NCI-H187 (cell line): ENCODE measurements around the gene WRAP73.

Experiments
- DNase-seq, 2 experiments: peaks; one replicate each; lab custom pipeline; 2025; lab: John Stamatoyannopoulos, UW

WRAP73 gene

GRCh38 chr1:3646596-3646995 lies 3.3 kb downstream of the WRAP73 start:
- DNase-seq, result no peak

DNA sequence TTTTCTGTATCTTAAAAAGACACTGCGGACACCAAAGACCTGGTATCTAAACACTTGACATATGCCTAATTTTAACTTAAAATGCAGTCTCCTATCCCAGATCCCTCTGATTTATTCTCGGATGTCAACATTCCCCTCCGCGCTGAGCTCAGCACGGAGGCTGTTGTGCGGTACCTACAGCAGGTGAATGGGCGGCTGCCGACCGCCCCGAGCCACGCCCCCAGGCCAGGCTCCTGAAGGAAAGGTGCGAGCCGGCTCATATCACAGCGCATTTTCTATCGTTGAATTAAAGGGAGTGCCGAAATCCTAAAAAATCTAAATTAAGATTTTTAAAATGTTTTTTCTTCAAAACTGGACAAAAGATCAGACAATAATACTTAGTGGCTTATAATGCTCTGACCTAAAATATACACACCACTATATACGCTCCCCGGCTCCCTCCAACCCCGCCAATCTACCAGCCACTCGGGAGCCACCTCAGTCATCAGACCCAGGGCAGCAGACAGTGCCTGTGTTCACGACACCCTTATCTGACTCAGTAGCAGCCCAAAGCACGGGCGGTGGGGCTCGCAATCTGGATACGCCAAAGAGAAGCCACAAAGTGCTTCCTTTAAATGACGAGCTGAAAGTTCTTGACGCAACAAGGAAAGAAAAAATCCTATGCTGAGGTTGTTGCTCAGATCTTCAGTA lies 4.1 kb downstream of the WRAP73 start:
- DNase-seq, result no peak

GRCh38 chr1:3645247-3645646 lies 4.7 kb downstream of the WRAP73 start:
- DNase-seq, result no peak

DNA sequence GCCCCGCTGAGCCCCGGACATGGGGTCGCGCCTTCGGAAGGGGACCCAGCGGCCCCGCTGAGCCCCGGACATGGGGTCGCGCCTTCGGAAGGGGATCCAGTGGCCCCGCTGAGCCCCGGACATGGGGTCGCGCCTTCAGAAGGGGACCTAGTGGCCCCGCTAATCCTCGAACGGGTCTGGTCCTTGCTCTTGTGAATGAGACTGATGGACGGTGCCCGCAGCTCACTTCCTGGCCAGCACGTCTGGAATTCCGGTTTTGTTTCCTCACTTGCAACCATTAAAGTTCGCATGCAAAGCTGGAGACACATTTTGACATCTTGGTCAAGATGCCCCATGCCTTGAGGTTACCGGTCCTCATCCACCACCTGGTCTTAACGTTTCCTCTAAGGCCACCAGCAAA lies 5.6 kb downstream of the WRAP73 start:
- DNase-seq, result no peak

GRCh38 chr1:3642919-3643675 lies 6.8 kb downstream of the WRAP73 start:
- no peak for DNase-seq

DNA sequence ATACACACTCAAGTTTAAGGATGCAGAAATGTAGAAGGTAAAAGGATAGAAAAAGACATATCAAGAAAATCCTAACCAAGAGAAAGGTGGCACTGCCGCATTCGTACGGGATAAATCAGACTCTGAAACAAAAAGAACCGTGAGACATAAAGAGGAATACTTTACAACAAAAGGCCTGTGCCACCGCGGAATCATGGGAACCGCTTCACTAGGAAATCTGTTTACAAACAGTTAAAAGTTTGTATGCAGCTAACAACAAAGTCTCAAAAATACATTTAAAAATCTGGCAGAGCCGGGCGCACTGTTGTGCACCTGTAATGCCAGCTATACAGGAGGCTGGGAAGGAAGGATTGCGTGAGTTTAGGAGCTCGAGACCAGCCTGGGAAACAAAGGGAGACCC lies 8.1 kb downstream of the WRAP73 start:
- DNase-seq, result no peak

GRCh38 chr1:3641046-3641760 lies 8.7 kb downstream of the WRAP73 start:
- no peak for DNase-seq

DNA sequence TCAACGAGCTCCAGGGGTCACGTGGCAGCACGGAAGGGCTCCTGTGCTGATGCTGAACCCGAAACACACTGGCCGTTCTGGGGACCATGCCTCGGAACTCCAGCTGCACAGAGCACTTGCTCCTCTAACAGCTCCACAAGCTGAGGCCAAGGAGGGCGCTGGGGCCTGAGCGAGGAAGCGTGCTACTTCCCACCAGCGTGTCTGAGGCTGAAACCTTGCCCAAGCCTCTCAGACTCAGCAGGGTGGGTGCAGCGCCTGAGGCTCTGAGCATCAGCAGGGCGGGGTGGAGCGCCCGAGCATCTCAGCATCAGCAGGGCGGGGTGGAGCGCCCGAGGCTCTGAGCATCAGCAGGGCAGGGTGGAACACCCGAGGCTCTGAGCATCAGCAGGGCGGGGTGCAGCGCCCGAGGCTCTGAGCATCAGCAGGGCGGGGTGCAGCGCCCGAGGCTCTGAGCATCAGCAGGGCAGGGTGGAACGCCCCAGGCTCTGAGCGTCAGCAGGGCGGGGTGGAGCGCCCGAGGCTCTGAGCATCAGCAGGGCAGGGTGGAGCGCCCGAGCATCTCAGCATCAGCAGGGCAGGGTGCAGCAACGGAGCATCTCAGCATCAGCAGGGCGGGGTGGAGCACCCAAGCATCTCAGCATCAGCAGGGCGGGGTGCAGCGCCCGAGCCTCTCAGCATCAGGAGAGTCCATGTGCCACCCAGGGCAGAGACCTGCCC lies 9.6 kb downstream of the WRAP73 start:
- no peak for DNase-seq

GRCh38 chr1:3639397-3639911 lies 10.4 kb downstream of the WRAP73 start:
- DNase-seq, result no peak

DNA sequence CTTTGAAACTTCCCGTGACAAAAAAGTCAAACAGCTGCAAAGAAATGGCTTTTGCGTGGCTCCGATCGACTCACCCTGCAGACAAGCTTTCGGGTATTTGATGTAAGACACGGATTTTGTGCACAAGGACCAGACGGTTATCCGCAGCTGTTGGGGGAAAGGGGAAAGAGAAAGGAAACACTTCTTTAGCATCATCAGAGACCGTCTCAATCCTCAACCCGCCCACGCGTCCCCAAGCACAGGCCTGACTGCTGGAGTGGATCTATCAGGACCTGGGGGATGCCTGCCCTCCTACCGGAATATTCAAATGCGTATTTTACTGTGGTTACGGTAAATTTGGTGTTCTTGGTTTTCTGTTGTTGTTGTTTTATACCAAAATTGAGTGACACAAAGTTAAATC lies 11.2 kb downstream of the WRAP73 start:
- DNase-seq, result no peak

GRCh38 chr1:3638027-3638426 lies 11.9 kb downstream of the WRAP73 start:
- no peak for DNase-seq

- no peak for DNase-seq
Measured at GRCh38 chr1:3636531-3636930, 13.4 kb downstream of the WRAP73 start.

DNA sequence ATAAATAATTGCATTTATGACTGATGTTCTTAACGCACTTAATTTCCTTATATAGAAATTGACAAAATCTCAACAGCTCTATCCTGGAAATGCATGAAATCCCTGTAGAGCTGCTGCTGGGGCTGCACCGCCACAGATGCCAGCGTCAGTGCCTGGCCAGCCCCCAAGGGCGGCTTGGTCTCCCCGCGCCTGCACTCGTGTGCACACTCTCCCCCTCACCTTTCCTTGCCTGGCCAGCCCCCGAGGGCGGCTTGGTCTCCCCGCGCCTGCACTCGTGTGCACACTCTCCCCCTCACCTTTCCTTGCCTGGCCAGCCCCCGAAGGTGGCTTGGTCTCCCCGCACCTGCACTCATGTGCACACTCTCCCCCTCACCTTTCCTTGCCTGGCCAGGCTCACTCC lies 13.8 kb downstream of the WRAP73 start:
- no peak for DNase-seq

DNA sequence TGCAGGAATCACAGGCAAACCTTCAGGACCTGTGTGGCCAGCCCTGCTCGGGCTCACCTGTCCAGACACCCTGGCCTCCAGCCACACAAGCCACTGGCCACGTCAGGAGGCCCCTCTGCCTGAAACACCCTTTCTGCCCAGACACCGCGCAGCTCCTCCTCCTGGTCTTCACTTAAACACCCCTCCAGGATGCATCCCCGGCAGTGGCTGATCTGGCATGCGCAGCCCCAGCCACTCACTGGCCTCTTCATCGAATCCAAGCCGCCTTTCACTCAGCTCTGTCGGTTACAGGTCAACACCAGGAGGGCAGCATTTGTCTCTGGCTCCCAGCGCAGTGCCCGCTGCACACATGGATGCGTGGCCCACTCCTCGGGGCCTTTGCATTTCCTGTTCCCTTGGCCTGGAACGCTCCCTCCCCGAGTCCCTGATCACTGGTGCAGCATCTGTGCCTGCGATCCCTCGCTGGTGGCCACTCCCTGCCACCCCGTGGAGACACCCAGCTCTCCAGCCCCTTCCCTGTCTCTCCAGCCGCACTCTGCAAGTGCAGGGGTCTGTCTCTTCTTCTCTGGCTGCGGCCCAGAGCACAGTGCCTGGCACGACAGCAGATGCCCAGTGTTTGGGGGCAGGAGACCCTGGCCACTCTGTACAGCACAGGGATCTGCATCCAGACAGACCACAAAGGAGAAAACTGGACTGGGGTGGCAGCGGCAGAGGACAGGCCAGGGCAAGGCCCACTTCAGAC lies 15.7 kb downstream of the WRAP73 start:
- no peak for DNase-seq

DNA sequence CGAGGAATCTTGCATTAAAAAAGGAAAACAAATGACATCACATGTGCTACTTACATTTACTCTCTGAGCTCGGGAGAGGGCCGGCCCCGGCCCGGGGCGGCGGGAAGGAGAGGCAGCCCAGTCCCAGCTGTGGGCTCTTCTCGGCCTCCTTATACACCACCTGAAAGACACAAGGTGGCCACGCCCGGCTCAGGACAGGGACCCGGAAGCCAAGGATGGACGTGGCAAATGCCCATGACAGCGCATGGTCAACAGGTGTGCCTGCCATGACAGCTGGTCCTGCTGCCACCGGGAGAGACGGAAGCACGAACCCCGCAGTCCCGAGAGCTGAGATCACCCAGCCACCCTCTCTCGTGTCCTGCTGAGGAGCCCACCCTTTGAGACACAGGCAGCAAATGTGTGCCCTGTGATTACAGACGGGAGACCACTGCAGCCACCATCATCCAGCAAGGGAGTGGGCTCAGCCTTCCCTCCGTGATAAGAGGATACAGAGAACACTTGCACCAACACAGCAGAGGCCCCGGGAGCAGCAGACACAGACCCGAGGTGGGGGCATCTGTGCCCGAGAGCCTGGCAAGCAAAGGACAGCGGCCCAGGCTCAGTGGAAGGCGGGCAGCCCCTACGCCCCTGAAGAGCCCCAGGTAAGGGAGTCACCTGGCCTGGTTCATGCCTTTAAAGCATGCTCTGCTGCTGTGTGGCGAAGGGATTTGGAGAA lies 16.4 kb downstream of the WRAP73 start:
- DNase-seq, result no peak

DNA sequence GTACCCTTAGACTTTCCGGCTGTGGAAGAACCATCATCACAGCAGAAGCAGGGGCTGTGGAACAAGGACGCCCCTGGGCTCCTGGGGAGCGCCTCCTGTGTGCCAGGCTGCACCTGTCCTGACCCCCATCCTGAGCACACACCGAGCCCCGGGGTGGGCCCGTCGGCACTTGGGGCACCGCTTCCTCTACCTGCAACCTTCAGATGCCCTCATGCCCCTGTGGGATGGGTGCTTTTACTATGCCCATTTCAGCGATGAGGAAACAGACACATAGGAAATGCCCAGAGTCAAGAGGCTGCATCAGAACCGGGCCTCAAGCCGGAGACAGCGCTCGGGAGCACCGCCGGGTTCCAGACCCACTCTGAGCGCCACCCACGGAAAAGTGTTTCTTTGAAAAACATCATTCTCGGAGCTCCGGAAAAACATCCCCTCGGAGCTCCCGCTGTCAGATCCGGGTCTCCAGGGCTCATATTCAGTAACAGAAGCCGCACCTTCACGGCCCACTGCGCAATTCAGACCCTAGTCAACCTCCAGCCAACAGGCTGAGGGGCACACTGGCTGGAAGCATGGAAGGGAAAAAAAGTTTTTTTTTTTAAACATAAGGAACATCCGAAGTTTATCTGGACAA lies 17.1 kb downstream of the WRAP73 start:
- DNase-seq, result no peak

DNA sequence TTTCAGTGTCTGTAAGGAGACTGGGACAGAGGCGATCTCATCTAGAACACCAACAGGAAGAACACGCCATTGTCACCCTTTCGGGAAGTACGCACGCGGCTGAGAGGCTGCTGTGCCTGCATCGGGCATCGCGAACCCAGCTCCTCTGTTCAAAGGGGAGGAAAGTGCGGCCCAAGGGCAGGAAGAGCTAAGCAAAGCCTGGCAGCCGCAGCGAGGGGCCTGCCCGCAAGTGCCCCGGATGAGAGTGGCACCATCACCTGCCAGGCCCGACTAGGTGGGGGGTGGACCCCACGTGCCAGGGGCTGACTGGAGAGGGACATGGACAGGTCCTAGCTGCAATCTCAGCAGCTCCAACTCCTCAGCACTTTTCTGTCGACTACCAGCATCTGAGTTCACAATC lies 17.6 kb downstream of the WRAP73 start:
- no peak for DNase-seq

DNA sequence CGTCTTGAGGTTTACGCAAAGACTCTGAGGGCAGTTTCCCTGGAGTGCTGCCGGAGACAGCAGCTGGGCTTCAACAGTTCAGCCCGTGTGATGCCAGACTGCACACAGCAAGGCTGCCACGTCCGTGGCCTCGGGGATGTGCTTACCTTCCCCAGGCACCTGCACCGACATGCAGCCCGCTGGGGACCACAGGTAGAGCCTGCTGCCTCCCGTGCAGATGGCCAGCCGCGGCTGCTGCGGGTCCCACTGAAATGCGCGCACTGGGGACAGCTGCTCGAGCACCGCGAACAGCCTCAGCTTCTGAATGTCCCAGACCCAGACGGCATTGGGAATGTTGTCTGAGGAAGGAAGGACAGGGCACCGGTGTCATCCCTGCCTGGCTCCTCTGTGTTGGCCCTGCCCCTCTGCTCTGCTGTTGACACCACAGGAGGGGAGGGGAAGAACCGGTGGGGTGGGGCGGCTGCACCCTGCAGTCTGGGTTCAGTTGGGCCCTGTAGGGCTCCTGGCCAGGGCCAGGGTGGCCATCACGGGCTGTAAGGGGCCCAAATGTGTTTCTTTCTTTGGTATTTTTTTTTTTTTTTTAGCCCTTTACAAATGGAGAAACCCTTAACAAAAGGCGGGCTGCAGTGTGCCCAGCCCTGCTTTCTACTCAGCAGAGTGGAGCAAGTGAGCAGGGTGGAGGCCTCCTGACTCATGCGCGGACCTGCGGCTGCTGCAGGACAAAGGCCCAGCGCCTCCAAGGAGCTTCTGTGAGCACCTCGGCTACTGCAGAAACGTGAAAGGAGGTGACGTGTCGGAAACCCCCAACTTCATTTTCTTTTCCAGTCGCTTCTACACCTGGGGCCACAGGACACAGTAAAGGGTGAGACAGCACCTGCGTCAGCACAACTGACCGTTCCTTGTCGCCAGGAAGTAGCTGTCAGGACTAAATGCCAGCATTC lies 18.3 kb downstream of the WRAP73 start:
- DNase-seq, result no peak

- no peak for DNase-seq
Measured at GRCh38 chr1:3630914-3631313, 19.0 kb downstream of the WRAP73 start.
